IMR-90 (cell line): ENCODE data around the gene RAP1GAP2. TPM values are rescaled to one million over a fixed set of nuclear protein-coding genes. Genes with fewer than 3 reads are reported as not detected.

ENCODE experiments used
- ATAC-seq: fragments of 200-7000 bp; cut with Tn5 transposase; 2 replicates; pipeline ENCODE4 v1.9.1; 2020; ENCODE audit warnings: low read depth, mild to moderate bottlenecking, moderate library complexity
- BruUV-seq: library from RNA; stranded (reverse); fragments of 400-500 nt; replicated peaks from 2 replicates; lab custom pipeline; 2021; lab: Mats Ljungman, UMichigan
- CTCF ChIA-PET: fragments of 300-600 bp; formaldehyde crosslinking; extraction: SDS; loops from one replicate; lab custom pipeline; 2021; ENCODE audit warnings: antibody characterized with exemption; lab: Yijun Ruan, JAX
- POLR2A ChIA-PET: fragments of 300-600 bp; sonication (Branson Sonifier 250); formaldehyde crosslinking; loops from one replicate; lab custom pipeline; 2022; ENCODE audit warnings: antibody characterized with exemption; ENCODE audit not compliant: unreplicated experiment; lab: Charles Lee
- DNase-seq: peaks from one replicate; pipeline ENCODE4 v3.0.0; 2013
- H2AFZ ChIP-seq: replicated peaks from 2 replicates; pipeline ENCODE3; 2013; ENCODE audit warnings: low read length, mild to moderate bottlenecking; ENCODE audit not compliant: poor library complexity
- H2AK5ac ChIP-seq: 2 replicates; pipeline ENCODE4 v1.6.1; 2013; ENCODE audit warnings: low read depth, low read length, inconsistent platforms
- H2AK9ac ChIP-seq: replicated peaks from 2 replicates; pipeline ENCODE3; 2013; ENCODE audit warnings: mild to moderate bottlenecking, low read depth, low read length, moderate library complexity; ENCODE audit not compliant: poor library complexity
- H2BK120ac ChIP-seq: 2 replicates; pipeline ENCODE4 v1.6.1; 2013; ENCODE audit warnings: low read depth, low read length, inconsistent platforms
- H2BK15ac ChIP-seq: 3 replicates; pipeline ENCODE4 v1.6.1; 2013; ENCODE audit warnings: low read depth, low read length, inconsistent platforms
- H2BK20ac ChIP-seq: 2 replicates; pipeline ENCODE4 v1.6.1; 2013; ENCODE audit warnings: low read depth, mild to moderate bottlenecking, inconsistent platforms, low read length, moderate library complexity
- H2BK5ac ChIP-seq: 2 replicates; pipeline ENCODE4 v1.6.1; 2013; ENCODE audit warnings: mild to moderate bottlenecking, low read depth, low read length, inconsistent platforms; ENCODE audit not compliant: poor library complexity, severe bottlenecking
- H3K14ac ChIP-seq: replicated peaks from 2 replicates; pipeline ENCODE4 v1.6.1; 2013; ENCODE audit warnings: low read depth, low read length, inconsistent platforms
- H3K18ac ChIP-seq: 2 replicates; pipeline ENCODE4 v1.6.1; 2013; ENCODE audit warnings: low read depth, low read length, control low read depth
- H3K23ac ChIP-seq: 2 replicates; pipeline ENCODE4 v1.6.1; 2013; ENCODE audit warnings: low read depth, low read length, inconsistent platforms
- H3K27ac ChIP-seq: 2 replicates; pipeline ENCODE4 v1.5.1; 2013; ENCODE audit warnings: mild to moderate bottlenecking, control low read depth, low read length; ENCODE audit not compliant: insufficient read depth
- H3K27me3 ChIP-seq: 2 replicates; pipeline ENCODE4 v1.6.1; 2013; ENCODE audit warnings: low read length; ENCODE audit not compliant: control insufficient read depth, insufficient read depth
- H3K36me3 ChIP-seq: 2 replicates; pipeline ENCODE4 v1.6.1; 2013; ENCODE audit warnings: low read length, mixed read lengths; ENCODE audit not compliant: control insufficient read depth, insufficient read depth
- H3K4ac ChIP-seq: 2 replicates; pipeline ENCODE4 v1.6.1; 2013; ENCODE audit warnings: low read depth, low read length, inconsistent platforms
- H3K4me1 ChIP-seq: 2 replicates; pipeline ENCODE4 v1.6.1; 2013; ENCODE audit warnings: low read length, mixed read lengths; ENCODE audit not compliant: control insufficient read depth, insufficient read depth
- H3K4me2 ChIP-seq: 2 replicates; pipeline ENCODE4 v1.6.1; 2013; ENCODE audit warnings: low read depth, mild to moderate bottlenecking, control low read depth, low read length, moderate library complexity
- H3K4me3 ChIP-seq: 2 replicates; pipeline ENCODE4 v1.5.1; 2013; ENCODE audit warnings: low read depth, mild to moderate bottlenecking, control low read depth, low read length, moderate library complexity; ENCODE audit not compliant: insufficient read depth
- H3K56ac ChIP-seq: 2 replicates; pipeline ENCODE4 v1.6.1; 2013; ENCODE audit warnings: low read length, inconsistent platforms; ENCODE audit not compliant: insufficient read depth; ENCODE audit errors: extremely low read depth
- H3K79me1 ChIP-seq, 2 experiments: 2 replicates each; pipeline ENCODE4 v1.6.1; 2013; ENCODE audit warnings: low read length in 2 of 2, inconsistent platforms in 1 of 2, low read depth in 1 of 2
- H3K9ac ChIP-seq: 2 replicates; pipeline ENCODE4 v1.6.1; 2013; ENCODE audit warnings: low read depth, low read length, control low read depth
- H3K9me1 ChIP-seq: 2 replicates; pipeline ENCODE4 v1.6.1; 2013; ENCODE audit warnings: low read length, inconsistent platforms; ENCODE audit not compliant: insufficient read depth
- H3K9me3 ChIP-seq: 2 replicates; pipeline ENCODE4 v1.6.1; 2013; ENCODE audit warnings: low read length; ENCODE audit not compliant: control insufficient read depth, insufficient read depth
- H4K20me1 ChIP-seq: 2 replicates; pipeline ENCODE4 v1.6.1; 2013; ENCODE audit warnings: low read length, inconsistent platforms; ENCODE audit not compliant: insufficient read depth
- H4K5ac ChIP-seq: 2 replicates; pipeline ENCODE4 v1.6.1; 2013; ENCODE audit warnings: mild to moderate bottlenecking, low read depth, low read length, control low read depth
- H4K8ac ChIP-seq, 2 experiments: 2 replicates each; pipeline ENCODE4 v1.6.1; 2013; ENCODE audit warnings: low read depth in 2 of 2, low read length in 2 of 2, control low read depth in 1 of 2, inconsistent platforms in 1 of 2
- H4K91ac ChIP-seq: 2 replicates; pipeline ENCODE4 v1.6.1; 2013; ENCODE audit warnings: low read depth, low read length, inconsistent platforms; ENCODE audit not compliant: insufficient read depth
- CEBPB ChIP-seq: IDR thresholded peaks from 2 replicates; pipeline ENCODE4 v1.6.1; 2012; ENCODE audit warnings: low read depth, low read length, improper control_type of control experiment
- CTCF ChIP-seq: conservative IDR thresholded peaks from 2 replicates; pipeline ENCODE4 v1.5.1; 2012; ENCODE audit warnings: mild to moderate bottlenecking, low read depth, low read length, improper control_type of control experiment
- FOS ChIP-seq: fragments of 150-350 bp; IDR thresholded peaks from 2 replicates; pipeline ENCODE4 v1.6.1; 2016; ENCODE audit warnings: low read depth, low read length
- MAZ ChIP-seq: IDR thresholded peaks from 2 replicates; pipeline ENCODE4 v1.6.1; 2012; ENCODE audit warnings: low read depth, mild to moderate bottlenecking, low read length, improper control_type of control experiment, moderate library complexity, borderline replicate concordance
- RAD21 ChIP-seq: IDR thresholded peaks from 2 replicates; pipeline ENCODE4 v1.6.1; 2012; ENCODE audit warnings: low read length, improper control_type of control experiment
- RFX5 ChIP-seq: IDR thresholded peaks from 2 replicates; pipeline ENCODE4 v1.8.0; 2012; ENCODE audit warnings: low read depth, mild to moderate bottlenecking, low read length, moderate library complexity
- SMC3 ChIP-seq: fragments of 150-350 bp; IDR thresholded peaks from 2 replicates; pipeline ENCODE4 v1.6.1; 2016; ENCODE audit warnings: low read depth, mild to moderate bottlenecking, antibody characterized with exemption, low read length, moderate library complexity
- WGBS, 2 experiments: methylation state at CpG; one replicate each; pipeline versions ENCODE4 v1.1.5 to v1.1.7; 2013; ENCODE audit warnings: missing lambda C conversion rate in 2 of 2; ENCODE audit not compliant: insufficient read length in 1 of 2; ENCODE audit errors: extremely low coverage in 2 of 2; 5-methylcytosine and 5-hydroxymethylcytosine counted together
- dilution Hi-C: fragments of 300-500 bp; cut with HindIII; formaldehyde crosslinking; loops from one replicate; pipeline ENCODE4 v1.14.3; 2018; ENCODE audit warnings: low sequenced_read_pairs; ENCODE audit not compliant: unreplicated experiment
- in situ Hi-C: fragments of 300-500 bp; cut with MboI; formaldehyde crosslinking; loops from 3 replicates; pipeline ENCODE4 v1.14.3; 2019; ENCODE audit warnings: low sequenced_read_pairs, inconsistent platforms, mixed read lengths
- intact Hi-C: fragments of 100-400 bp; cut with micrococcal nuclease; formaldehyde crosslinking; loops from 2 replicates; pipeline ENCODE4 v1.10.0; 2022
- polyA plus RNA-seq, 3 experiments: library from polyadenylated mRNA; depleted of rRNA; stranded (reverse); fragments of >200 nt; gene quantifications; 2 replicates each; pipeline ENCODE4 v1.2.3, GENCODE V29; 2012; ENCODE audit warnings: low replicate concordance in 1 of 3
- total RNA-seq: library from RNA; depleted of rRNA; stranded (reverse); fragments of >200 nt; gene quantifications from 2 replicates; pipeline ENCODE4 v1.2.3, GENCODE V29; 2012

The RAP1GAP2 gene
- total and polyA plus RNA-seq, 2 of the 4 experiments (the other 2 are of a cell fraction): 5.7 to 7.5 TPM

- WGBS, 2 experiments: 3% methylated on average over 21 of the region's 50 CpGs; no CpG with 5 or more reads in 1 of the 2 experiments
- H3K14ac ChIP-seq: peak overlapping the region; percentile 83
- dilution Hi-C loops: no loop called here
- H4K8ac ChIP-seq: peak overlapping the region; percentile 63 to 96
- peak overlapping the region; percentile 52 for H3K56ac ChIP-seq
- in situ Hi-C loops: loop anchor here (10.0 to 25.0 kb wide), 2 partner anchors 596 to 763 kb away; partner anchors contain the start of gene ITGAE
- peak overlapping the region; percentile 69 for H3K4me3 ChIP-seq
- H4K91ac ChIP-seq: 0 out of 2 replicates have a peak overlapping the region, but pooled peaks have one; percentile 47
- H2BK120ac ChIP-seq: peak overlapping the region; percentile 70
- H3K27ac ChIP-seq: peak overlapping the region; percentile 61
- no peaks in the 10 kb centered on the region for H3K79me1 ChIP-seq
- ATAC-seq: peak; percentile 100
- peaks cover 3% of the 10 kb centered on the region for H3K9me3 ChIP-seq
- no peaks in the 10 kb centered on the region for H3K36me3 ChIP-seq
- no peaks in the 10 kb centered on the region for H3K4me1 ChIP-seq
- H3K4me2 ChIP-seq: peak overlapping the region; percentile 88
- ChIA-PET CTCF (no interaction called here), POLR2A (no interaction called here)
- no peak overlapping the region for H2BK15ac ChIP-seq
- peak; percentile 97 for DNase-seq
- H4K20me1 ChIP-seq: no peaks in the 10 kb centered on the region
- H2AK9ac ChIP-seq: peak overlapping the region; percentile 33
- H3K18ac ChIP-seq: peak overlapping the region; percentile 26; the same call in 1 of the 2 replicates
- peak overlapping the region; percentile 94 for H2AFZ ChIP-seq
- no TSS peak for BruUV-seq
- no peak overlapping the region for H2BK20ac ChIP-seq
- H3K23ac ChIP-seq: 0 out of 2 replicates have a peak overlapping the region, but pooled peaks have one; percentile 67
- H3K4ac ChIP-seq: peak overlapping the region; percentile 73
- H3K27me3 ChIP-seq: no peaks in the 10 kb centered on the region
- intact Hi-C loops: loop anchor here (5.0 to 10.0 kb wide), 2 partner anchors 598 to 686 kb away; no protein-coding TSS in a partner anchor
- H3K9me1 ChIP-seq: no peaks in the 10 kb centered on the region
- peak overlapping the region; percentile 40 for H2BK5ac ChIP-seq
- H3K9ac ChIP-seq: peak overlapping the region; percentile 86
- no peak for TF ChIP-seq CEBPB
- no peak for TF ChIP-seq FOS
- no peak for TF ChIP-seq RFX5
- TF ChIP-seq RAD21: peak; percentile 71
- TF ChIP-seq CTCF: peak; percentile 64
- TF ChIP-seq MAZ: peak; percentile 75; the same call in 1 of the 2 replicates
- TF ChIP-seq SMC3: peak; percentile 44
- H4K5ac ChIP-seq: peak overlapping the region; percentile 85
- H2AK5ac ChIP-seq: no peak overlapping the region
These were observed 252.7 kb downstream of the RAP1GAP2 start for GRCh38 chr17:3048727-3049471.
